GM12864 (cell line): Measurements from ENCODE around the gene TAOK1.
A peak's percentile ranks its signal among the peaks of the same experiment; 100 is the strongest.

ENCODE experiments used
- DNase-seq: peaks from one replicate; pipeline ENCODE4 v3.0.0-alpha.2; 2011; ENCODE audit warnings: low read depth
- H3K4me3 ChIP-seq: 2 replicates; pipeline ENCODE4 v1.5.1; 2011; ENCODE audit warnings: mild to moderate bottlenecking, low read depth, low read length, control low read depth
- TF ChIP-seq, protein P1 (sequence below): IDR thresholded peaks from 2 replicates; pipeline ENCODE4 v1.5.1; 2011; ENCODE audit warnings: low read depth, mild to moderate bottlenecking, moderate library complexity, low read length, control low read depth, inconsistent platforms; ENCODE audit errors: missing control alignments

The TAOK1 gene

DNA sequence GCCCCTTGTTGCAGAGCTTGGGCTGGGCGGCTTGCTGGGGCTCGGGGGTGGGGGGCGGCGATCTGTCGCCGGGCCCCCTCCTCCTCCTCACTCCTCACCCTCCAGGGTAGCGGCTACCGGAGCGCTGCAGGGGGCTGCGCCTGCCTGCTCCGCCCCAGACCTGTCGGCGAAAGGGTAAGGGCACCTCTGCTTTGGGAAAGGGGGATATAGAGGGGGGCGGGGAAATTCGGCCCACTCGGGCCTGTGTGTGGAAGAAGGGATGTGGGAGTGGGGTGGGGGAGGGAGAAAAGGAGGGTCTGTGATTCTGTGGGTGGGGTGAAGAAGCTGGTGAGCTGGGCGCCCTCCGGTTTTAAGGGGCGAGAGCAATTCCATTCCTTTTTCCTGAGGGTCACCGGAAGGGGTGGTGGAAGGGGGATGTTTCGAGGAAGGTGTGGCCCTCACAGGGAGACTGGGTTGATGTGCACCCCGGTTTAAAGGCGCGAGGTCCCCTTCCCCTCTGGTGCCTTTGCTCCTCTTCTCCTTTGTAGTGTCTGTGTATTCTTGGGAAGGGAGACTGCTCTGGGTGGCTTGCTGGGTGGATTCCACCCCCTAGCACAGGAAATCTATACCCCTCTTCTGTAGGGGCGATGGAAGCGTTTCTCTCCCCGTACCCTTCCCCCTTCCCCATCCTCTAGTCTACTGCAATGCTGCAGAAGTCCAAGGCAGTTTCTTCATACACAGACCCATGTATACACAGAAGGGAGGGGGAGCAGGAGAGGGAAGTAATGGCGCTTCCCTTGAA, 878 bp downstream of the TAOK1 start:
- peak overlapping the region; percentile 98 for H3K4me3 ChIP-seq
- TF ChIP-seq, protein P1, sequence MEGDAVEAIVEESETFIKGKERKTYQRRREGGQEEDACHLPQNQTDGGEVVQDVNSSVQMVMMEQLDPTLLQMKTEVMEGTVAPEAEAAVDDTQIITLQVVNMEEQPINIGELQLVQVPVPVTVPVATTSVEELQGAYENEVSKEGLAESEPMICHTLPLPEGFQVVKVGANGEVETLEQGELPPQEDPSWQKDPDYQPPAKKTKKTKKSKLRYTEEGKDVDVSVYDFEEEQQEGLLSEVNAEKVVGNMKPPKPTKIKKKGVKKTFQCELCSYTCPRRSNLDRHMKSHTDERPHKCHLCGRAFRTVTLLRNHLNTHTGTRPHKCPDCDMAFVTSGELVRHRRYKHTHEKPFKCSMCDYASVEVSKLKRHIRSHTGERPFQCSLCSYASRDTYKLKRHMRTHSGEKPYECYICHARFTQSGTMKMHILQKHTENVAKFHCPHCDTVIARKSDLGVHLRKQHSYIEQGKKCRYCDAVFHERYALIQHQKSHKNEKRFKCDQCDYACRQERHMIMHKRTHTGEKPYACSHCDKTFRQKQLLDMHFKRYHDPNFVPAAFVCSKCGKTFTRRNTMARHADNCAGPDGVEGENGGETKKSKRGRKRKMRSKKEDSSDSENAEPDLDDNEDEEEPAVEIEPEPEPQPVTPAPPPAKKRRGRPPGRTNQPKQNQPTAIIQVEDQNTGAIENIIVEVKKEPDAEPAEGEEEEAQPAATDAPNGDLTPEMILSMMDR: no peak
- DNase-seq: no peak

DNA sequence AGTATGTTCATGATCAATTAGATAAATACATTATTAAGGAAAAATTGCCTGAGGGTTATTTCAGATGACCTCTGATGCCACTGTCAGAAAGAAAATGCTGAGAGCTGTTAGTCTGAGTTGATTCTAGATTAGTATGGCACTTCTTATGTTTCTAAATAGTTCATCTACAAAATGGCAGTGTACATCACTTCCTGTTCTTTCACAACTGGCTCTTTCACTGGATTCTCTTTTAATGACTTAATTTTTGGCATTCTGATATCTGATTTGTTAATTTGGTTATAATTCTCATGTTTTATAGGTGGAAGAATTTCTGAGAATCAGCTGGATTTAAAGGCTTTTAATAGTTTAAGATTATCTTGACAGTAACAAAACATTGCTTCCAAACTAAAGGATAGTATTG, 3.3 kb downstream of the TAOK1 start:
- TF ChIP-seq, protein P1: no peak
- DNase-seq: no peak
- H3K4me3 ChIP-seq: no peak overlapping the region

DNA sequence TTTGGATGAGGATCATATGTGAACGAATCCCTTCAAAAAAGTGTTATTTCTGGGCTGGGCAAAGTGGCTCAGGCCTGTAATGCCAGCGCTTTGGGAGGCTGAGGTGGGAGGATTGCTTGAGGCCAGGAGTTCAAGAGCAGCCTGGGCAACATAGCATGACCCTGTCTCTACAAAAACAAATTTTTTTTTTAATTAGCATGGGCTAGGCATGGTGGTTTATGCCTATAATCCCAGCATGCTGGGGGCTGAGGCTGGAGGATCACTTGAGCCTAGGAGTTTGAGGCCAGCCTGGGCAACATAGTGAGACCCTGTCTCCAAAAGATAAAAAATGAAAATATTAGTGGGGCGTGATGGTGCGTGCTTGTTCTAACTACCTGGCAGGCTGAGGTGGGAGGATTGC, 4.6 kb downstream of the TAOK1 start:
- TF ChIP-seq, protein P1: no peak

GRCh38 chr17:29396066-29396465, 5.9 kb downstream of the TAOK1 start:
- TF ChIP-seq, protein P1: no peak
- DNase-seq: no peak
- no peak overlapping the region for H3K4me3 ChIP-seq

More for the DNA sequence above, 4.6 kb downstream of the TAOK1 start:
- H3K4me3 ChIP-seq: no peak overlapping the region
- DNase-seq: no peak

GRCh38 chr17:29399634-29400033, 9.5 kb downstream of the TAOK1 start:
- TF ChIP-seq, protein P1: no peak
- H3K4me3 ChIP-seq: no peak overlapping the region
- no peak for DNase-seq

DNA sequence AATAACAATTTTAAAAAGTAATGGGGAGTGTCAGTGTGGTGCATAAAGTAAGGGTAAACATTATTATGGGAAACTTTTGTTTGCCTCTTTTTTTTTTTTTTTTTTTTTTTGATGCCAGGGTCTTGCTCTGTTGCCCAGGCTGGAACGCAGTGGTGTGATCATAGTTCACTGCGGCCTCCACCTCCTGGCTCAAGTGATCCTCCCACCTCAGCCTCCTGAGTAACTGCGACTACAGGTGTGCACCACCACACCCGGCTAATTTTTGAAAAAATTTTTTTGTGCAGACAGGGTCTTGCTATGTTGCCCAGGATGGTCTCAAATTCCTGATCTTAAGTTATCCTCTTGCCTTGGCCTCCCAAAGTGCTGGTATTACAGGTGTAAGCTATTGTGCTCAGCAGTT, 10.7 kb downstream of the TAOK1 start:
- TF ChIP-seq, protein P1: no peak
- no peak for DNase-seq

GRCh38 chr17:29401258-29401657, 11.1 kb downstream of the TAOK1 start:
- no peak overlapping the region for H3K4me3 ChIP-seq
- DNase-seq: no peak
- TF ChIP-seq, protein P1: no peak

More for the DNA sequence above, 10.7 kb downstream of the TAOK1 start:
- no peak overlapping the region for H3K4me3 ChIP-seq
